Hepatocyte (in vitro differentiated cells): Measurements from ENCODE around the gene ALPI.
"Not testable (repeated sequence)": the region's sequence is repeated elsewhere in the genome, so short reads cannot be mapped to it uniquely, and the experiment has no call there.

ENCODE experiments used
- EZH2 ChIP-seq: fragments of 200-600 bp; sonication (generic); IDR thresholded peaks from 2 replicates; pipeline ENCODE4 v1.6.1; 2016; ENCODE audit warnings: antibody characterized with exemption, mild to moderate bottlenecking, borderline replicate concordance
- EZH2phosphoT487 ChIP-seq: fragments of 200-600 bp; sonication (generic); IDR thresholded peaks from one replicate; pipeline ENCODE4 v1.6.1; 2018; ENCODE audit warnings: antibody characterized with exemption, mild to moderate bottlenecking, low read depth, moderate library complexity; ENCODE audit not compliant: unreplicated experiment, severe bottlenecking
- TF ChIP-seq, protein P1 (sequence below): fragments of 200-600 bp; sonication (generic); IDR thresholded peaks from 2 replicates; pipeline ENCODE4 v1.5.1; 2016; ENCODE audit warnings: antibody characterized with exemption, mild to moderate bottlenecking; ENCODE audit not compliant: poor library complexity

DNA sequence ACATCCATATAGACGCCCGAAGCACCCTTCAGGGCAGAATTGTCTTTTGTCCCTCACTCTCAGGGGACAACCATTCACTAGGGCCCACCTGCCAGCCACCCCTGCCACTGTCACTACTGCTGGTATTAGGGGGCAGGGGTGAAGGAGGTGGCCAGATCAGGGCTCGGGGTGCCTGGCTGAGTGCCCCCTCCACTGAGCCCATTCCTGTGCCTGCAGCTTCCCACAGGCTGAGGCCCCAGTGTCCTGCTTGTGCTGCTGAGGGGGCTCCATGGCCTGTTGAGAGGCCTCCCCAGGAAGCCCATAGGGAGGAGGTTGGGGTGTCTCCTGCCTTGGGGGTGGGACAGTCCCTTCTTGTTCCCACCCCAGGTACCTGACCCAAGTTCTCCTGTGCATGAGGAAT lies 4.3 kb upstream of the ALPI start:
- TF ChIP-seq, protein P1, sequence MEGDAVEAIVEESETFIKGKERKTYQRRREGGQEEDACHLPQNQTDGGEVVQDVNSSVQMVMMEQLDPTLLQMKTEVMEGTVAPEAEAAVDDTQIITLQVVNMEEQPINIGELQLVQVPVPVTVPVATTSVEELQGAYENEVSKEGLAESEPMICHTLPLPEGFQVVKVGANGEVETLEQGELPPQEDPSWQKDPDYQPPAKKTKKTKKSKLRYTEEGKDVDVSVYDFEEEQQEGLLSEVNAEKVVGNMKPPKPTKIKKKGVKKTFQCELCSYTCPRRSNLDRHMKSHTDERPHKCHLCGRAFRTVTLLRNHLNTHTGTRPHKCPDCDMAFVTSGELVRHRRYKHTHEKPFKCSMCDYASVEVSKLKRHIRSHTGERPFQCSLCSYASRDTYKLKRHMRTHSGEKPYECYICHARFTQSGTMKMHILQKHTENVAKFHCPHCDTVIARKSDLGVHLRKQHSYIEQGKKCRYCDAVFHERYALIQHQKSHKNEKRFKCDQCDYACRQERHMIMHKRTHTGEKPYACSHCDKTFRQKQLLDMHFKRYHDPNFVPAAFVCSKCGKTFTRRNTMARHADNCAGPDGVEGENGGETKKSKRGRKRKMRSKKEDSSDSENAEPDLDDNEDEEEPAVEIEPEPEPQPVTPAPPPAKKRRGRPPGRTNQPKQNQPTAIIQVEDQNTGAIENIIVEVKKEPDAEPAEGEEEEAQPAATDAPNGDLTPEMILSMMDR: not testable (repeated sequence)
- TF ChIP-seq EZH2, EZH2phosphoT487: not testable (repeated sequence)
